GM12878 (cell line): Measurements from ENCODE around the gene GATA2. TPM values are rescaled to one million over a fixed set of nuclear protein-coding genes. Genes with fewer than 3 reads are reported as not detected.

Experiments used
- ATAC-seq: fragments of 200-7000 bp; cut with Tn5 transposase; 3 replicates; pipeline ENCODE4 v1.9.1; 2020; ENCODE audit warnings: mild to moderate bottlenecking, moderate library complexity
- BruUV-seq: library from RNA; stranded (reverse); fragments of 400-500 nt; replicated peaks from 2 replicates; lab custom pipeline; 2021; lab: Mats Ljungman, UMichigan
- CTCF ChIA-PET: fragments of 300-600 bp; sonication (Branson Sonifier 250); formaldehyde crosslinking; extraction: SDS; loops from one replicate; lab custom pipeline; 2021; ENCODE audit warnings: inconsistent platforms; lab: Yijun Ruan, JAX
- POLR2A ChIA-PET: fragments of 350-600 bp; formaldehyde crosslinking; extraction: SDS; loops from one replicate; lab custom pipeline; 2021; ENCODE audit warnings: inconsistent platforms; lab: Charles Lee
- RAD21 ChIA-PET: fragments of 300-600 bp; sonication (Branson Sonifier 250); formaldehyde crosslinking; loops from one replicate; lab custom pipeline; 2023; ENCODE audit warnings: antibody characterized with exemption; ENCODE audit not compliant: unreplicated experiment; lab: Charles Lee
- SMC1A ChIA-PET: fragments of 300-600 bp; sonication (Branson Sonifier 250); formaldehyde crosslinking; loops from one replicate; lab custom pipeline; 2023; ENCODE audit not compliant: unreplicated experiment, uncharacterized antibody; lab: Charles Lee
- DNase-seq: peaks from one replicate; pipeline ENCODE4 v3.0.0-alpha.2; 2011; ENCODE audit warnings: low read depth, low spot score
- FAIRE-seq: peaks from 3 replicates; lab custom pipeline; 2011; peaks lifted over from hg19 to GRCh38; lab: Jason Lieb, UNC
- H2AFZ ChIP-seq: 2 replicates; pipeline ENCODE4 v1.6.0; 2011; ENCODE audit warnings: low read depth, low read length, control low read depth; ENCODE audit not compliant: control insufficient read depth
- H3K27ac ChIP-seq: 2 replicates; pipeline ENCODE4 v1.5.1; 2011; ENCODE audit warnings: control low read depth; ENCODE audit not compliant: control insufficient read depth, insufficient read depth
- H3K27me3 ChIP-seq, 2 experiments: replicated peaks in 1 of 2; 2 replicates each; pipeline versions ENCODE4 v1.6.0 to v1.6.1; 2011; ENCODE audit warnings: low read length in 1 of 2; ENCODE audit not compliant: control insufficient read depth in 2 of 2, insufficient read depth in 2 of 2
- H3K36me3 ChIP-seq, 2 experiments: 2 replicates each; pipeline ENCODE4 v1.5.1; 2011; ENCODE audit warnings: low read length in 1 of 2; ENCODE audit not compliant: control insufficient read depth in 2 of 2, insufficient read depth in 2 of 2
- H3K4me1 ChIP-seq: 2 replicates; pipeline ENCODE4 v1.6.1; 2011; ENCODE audit warnings: mild to moderate bottlenecking, low read length, moderate library complexity, mixed read lengths; ENCODE audit not compliant: control insufficient read depth, insufficient read depth
- H3K4me2 ChIP-seq: 2 replicates; pipeline ENCODE4 v1.6.0; 2011; ENCODE audit warnings: control low read depth; ENCODE audit not compliant: control insufficient read depth, insufficient read depth
- H3K4me3 ChIP-seq: fragments of 200-600 bp; sonication (generic); 2 replicates; pipeline ENCODE4 v1.5.1; 2016
- H3K79me2 ChIP-seq: 2 replicates; pipeline ENCODE4 v1.6.0; 2011; ENCODE audit warnings: low read length; ENCODE audit not compliant: control insufficient read depth, insufficient read depth
- H3K9ac ChIP-seq: 2 replicates; pipeline ENCODE4 v1.8.0; 2011; ENCODE audit warnings: low read length, control low read depth, mixed read lengths; ENCODE audit not compliant: control insufficient read depth, insufficient read depth
- H3K9me3 ChIP-seq: replicated peaks from 3 replicates; pipeline ENCODE4 v1.5.1; 2011; ENCODE audit warnings: mild to moderate bottlenecking, low read length; ENCODE audit not compliant: control insufficient read depth, insufficient read depth
- H4K20me1 ChIP-seq: 2 replicates; pipeline ENCODE4 v1.6.0; 2011; ENCODE audit not compliant: control insufficient read depth, insufficient read depth
- CBX3 ChIP-seq: fragments of 200-600 bp; sonication (generic); IDR thresholded peaks from 2 replicates; pipeline ENCODE4 v1.6.1; 2016; ENCODE audit warnings: low read depth, borderline replicate concordance
- MTA2 ChIP-seq: fragments of 450-650 bp; IDR thresholded peaks from 2 replicates; pipeline ENCODE4 v1.6.1; 2016; ENCODE audit warnings: low read depth, mild to moderate bottlenecking, moderate library complexity
- NFYA ChIP-seq: IDR thresholded peaks from 2 replicates; pipeline ENCODE4 v1.6.1; 2011; ENCODE audit warnings: low read depth, mild to moderate bottlenecking, low read length, improper control_type of control experiment, borderline replicate concordance
- NFYB ChIP-seq: IDR thresholded peaks from 2 replicates; pipeline ENCODE4 v1.6.1; 2011; ENCODE audit warnings: low read depth, mild to moderate bottlenecking, low read length, improper control_type of control experiment, moderate library complexity; ENCODE audit not compliant: insufficient read depth
- PAX8 ChIP-seq: fragments of 450-650 bp; IDR thresholded peaks from 2 replicates; pipeline ENCODE4 v1.6.1; 2017; ENCODE audit warnings: mild to moderate bottlenecking, moderate library complexity
- POLR2A ChIP-seq: IDR thresholded peaks from 2 replicates; pipeline ENCODE4 v1.6.1; 2011; ENCODE audit warnings: low read depth, mild to moderate bottlenecking, low read length
- RFX5 ChIP-seq: IDR thresholded peaks from 2 replicates; pipeline ENCODE4 v1.6.1; 2011; ENCODE audit warnings: low read depth, low read length, improper control_type of control experiment
- SMC3 ChIP-seq: IDR thresholded peaks from 2 replicates; pipeline ENCODE4 v1.6.1; 2011; ENCODE audit warnings: low read length, improper control_type of control experiment, borderline replicate concordance
- STAT3 ChIP-seq: IDR thresholded peaks from 2 replicates; pipeline ENCODE4 v1.6.1; 2011; ENCODE audit warnings: low read depth, low read length, improper control_type of control experiment
- WRNIP1 ChIP-seq: IDR thresholded peaks from 2 replicates; pipeline ENCODE4 v1.6.1; 2011; ENCODE audit warnings: low read depth, low read length, improper control_type of control experiment, borderline replicate concordance
- ZNF592 ChIP-seq: fragments of 450-650 bp; IDR thresholded peaks from 2 replicates; pipeline ENCODE4 v1.6.1; 2017; ENCODE audit warnings: mild to moderate bottlenecking, moderate library complexity
- WGBS: methylation state at CpG from one replicate; pipeline ENCODE4 v1.1.6; 2016; ENCODE audit warnings: low lambda C conversion rate; ENCODE audit not compliant: insufficient replicate concordance, insufficient coverage; ENCODE audit errors: missing lambda C conversion rate; 5-methylcytosine and 5-hydroxymethylcytosine counted together
- in situ Hi-C: fragments of 300-500 bp; cut with MboI; formaldehyde crosslinking; loops from 9 replicates; pipeline ENCODE4 v1.14.3; 2018; ENCODE audit warnings: mixed read lengths
- intact Hi-C: fragments of 100-400 bp; cut with micrococcal nuclease; formaldehyde crosslinking; loops from one replicate; pipeline ENCODE4 v1.14.2; 2022; ENCODE audit not compliant: unreplicated experiment
- polyA plus RNA-seq, 11 experiments: library from polyadenylated mRNA; depleted of rRNA in 4 of 11; unstranded in 6 of 11; stranded (reverse) in 5 of 11; fragments of >200 nt; fragmentation: Nextera tagmentation in 4 of 11; fragmentation: Illumina TruSeq in 1 of 11; extraction: Ambion mirVana in 4 of 11; extraction: Trizol in 1 of 11; gene quantifications; 1 replicate in 1 of 11; 2 replicates in 10 of 11; pipeline versions ENCODE4 v1.2.1 to v1.2.3, GENCODE V29; 2011 to 2016; ENCODE audit warnings: inconsistent platforms in 2 of 11, missing spikeins in 2 of 11, low read depth in 1 of 11
- total RNA-seq, 4 experiments: library from RNA; depleted of rRNA in 3 of 4; stranded (reverse); fragments of >200 nt in 3 of 4; fragmentation: Illumina TruSeq in 1 of 4; extraction: Trizol in 1 of 4; gene quantifications; 2 replicates each; pipeline versions ENCODE4 v1.2.1 to v1.2.3, GENCODE V29; 2013 to 2021
- TF ChIP-seq, protein P1 (sequence below): fragments of 450-650 bp; IDR thresholded peaks from 2 replicates; pipeline ENCODE4 v1.6.1; 2017; ENCODE audit warnings: mild to moderate bottlenecking
- TF ChIP-seq, protein P2 (sequence below), 3 experiments: IDR thresholded peaks in 2 of 3; conservative IDR thresholded peaks in 1 of 3; 2 replicates each; pipeline ENCODE4 v1.5.1; 2011; ENCODE audit warnings: low read depth in 3 of 3, low read length in 3 of 3, mild to moderate bottlenecking in 3 of 3, control low read depth in 2 of 3, moderate library complexity in 2 of 3, inconsistent platforms in 1 of 3, mixed read lengths in 1 of 3; ENCODE audit not compliant: control insufficient read depth in 2 of 3, insufficient read depth in 1 of 3; ENCODE audit errors: extremely low read depth in 1 of 3
- TF ChIP-seq, protein P3 (sequence below): IDR thresholded peaks from 2 replicates; pipeline ENCODE4 v1.6.1; 2012; ENCODE audit warnings: low read depth, low read length, improper control_type of control experiment
- TF ChIP-seq, protein P4 (sequence below): IDR thresholded peaks from 2 replicates; pipeline ENCODE4 v1.6.1; 2012; ENCODE audit warnings: low read depth, low read length, improper control_type of control experiment

Gene GATA2
- total and polyA plus RNA-seq, 10 of the 15 experiments (the other 5 are each of a cell fraction or from before 2014, with no cell fraction given), result 0.56 TPM; not detected in 9

GRCh38 chr3:128463771-128464170 is 29.2 kb downstream of the GATA2 start:
- in situ Hi-C loops (no loop called here), intact Hi-C loops (no loop called here)
- no peaks in the 10 kb centered on the region for H4K20me1 ChIP-seq
- no peaks in the 10 kb centered on the region for H3K36me3 ChIP-seq
- ChIA-PET POLR2A (no interaction called here), SMC1A (no interaction called here), CTCF (no interaction called here), RAD21 (no interaction called here)
- H3K9ac ChIP-seq, result no peak overlapping the region
- no peak overlapping the region for H3K4me2 ChIP-seq
- ATAC-seq (no peak), DNase-seq (no peak), FAIRE-seq (no peak)
- BruUV-seq, result no TSS peak
- H3K4me1 ChIP-seq, result no peaks in the 10 kb centered on the region
- H3K27me3 ChIP-seq, result peaks cover 0 to 3% of the 10 kb centered on the region in 2 experiments; a peak in 3 of 4 replicates
- no peaks in the 10 kb centered on the region for H3K9me3 ChIP-seq
- no peaks in the 10 kb centered on the region for H3K79me2 ChIP-seq
- H2AFZ ChIP-seq, result no peak overlapping the region
- WGBS, result 82% methylated on average over 10 of the region's 10 CpGs
- H3K4me3 ChIP-seq, result no peak overlapping the region
- H3K27ac ChIP-seq, result no peak overlapping the region
- TF ChIP-seq CBX3 (no peak), ZNF592 (no peak), STAT3 (no peak), NFYB (no peak), NFYA (no peak), PAX8 (no peak), WRNIP1 (no peak), RFX5 (no peak), POLR2A (no peak), SMC3 (no peak), MTA2 (no peak)
- TF ChIP-seq, protein P1, sequence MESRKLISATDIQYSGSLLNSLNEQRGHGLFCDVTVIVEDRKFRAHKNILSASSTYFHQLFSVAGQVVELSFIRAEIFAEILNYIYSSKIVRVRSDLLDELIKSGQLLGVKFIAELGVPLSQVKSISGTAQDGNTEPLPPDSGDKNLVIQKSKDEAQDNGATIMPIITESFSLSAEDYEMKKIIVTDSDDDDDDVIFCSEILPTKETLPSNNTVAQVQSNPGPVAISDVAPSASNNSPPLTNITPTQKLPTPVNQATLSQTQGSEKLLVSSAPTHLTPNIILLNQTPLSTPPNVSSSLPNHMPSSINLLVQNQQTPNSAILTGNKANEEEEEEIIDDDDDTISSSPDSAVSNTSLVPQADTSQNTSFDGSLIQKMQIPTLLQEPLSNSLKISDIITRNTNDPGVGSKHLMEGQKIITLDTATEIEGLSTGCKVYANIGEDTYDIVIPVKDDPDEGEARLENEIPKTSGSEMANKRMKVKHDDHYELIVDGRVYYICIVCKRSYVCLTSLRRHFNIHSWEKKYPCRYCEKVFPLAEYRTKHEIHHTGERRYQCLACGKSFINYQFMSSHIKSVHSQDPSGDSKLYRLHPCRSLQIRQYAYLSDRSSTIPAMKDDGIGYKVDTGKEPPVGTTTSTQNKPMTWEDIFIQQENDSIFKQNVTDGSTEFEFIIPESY, result no peak
- TF ChIP-seq, protein P2, sequence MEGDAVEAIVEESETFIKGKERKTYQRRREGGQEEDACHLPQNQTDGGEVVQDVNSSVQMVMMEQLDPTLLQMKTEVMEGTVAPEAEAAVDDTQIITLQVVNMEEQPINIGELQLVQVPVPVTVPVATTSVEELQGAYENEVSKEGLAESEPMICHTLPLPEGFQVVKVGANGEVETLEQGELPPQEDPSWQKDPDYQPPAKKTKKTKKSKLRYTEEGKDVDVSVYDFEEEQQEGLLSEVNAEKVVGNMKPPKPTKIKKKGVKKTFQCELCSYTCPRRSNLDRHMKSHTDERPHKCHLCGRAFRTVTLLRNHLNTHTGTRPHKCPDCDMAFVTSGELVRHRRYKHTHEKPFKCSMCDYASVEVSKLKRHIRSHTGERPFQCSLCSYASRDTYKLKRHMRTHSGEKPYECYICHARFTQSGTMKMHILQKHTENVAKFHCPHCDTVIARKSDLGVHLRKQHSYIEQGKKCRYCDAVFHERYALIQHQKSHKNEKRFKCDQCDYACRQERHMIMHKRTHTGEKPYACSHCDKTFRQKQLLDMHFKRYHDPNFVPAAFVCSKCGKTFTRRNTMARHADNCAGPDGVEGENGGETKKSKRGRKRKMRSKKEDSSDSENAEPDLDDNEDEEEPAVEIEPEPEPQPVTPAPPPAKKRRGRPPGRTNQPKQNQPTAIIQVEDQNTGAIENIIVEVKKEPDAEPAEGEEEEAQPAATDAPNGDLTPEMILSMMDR (IDR thresholded peaks at IDR 0.05 in 2 of 3, conservative IDR thresholded peaks at IDR 0.05 in 1 of 3; ENCODE audit: control insufficient read depth in 2 of 3, extremely low read depth in 1 of 3, insufficient read depth in 1 of 3, low read depth in 3 of 3, low read length in 3 of 3), result no peak
- TF ChIP-seq, protein P3, sequence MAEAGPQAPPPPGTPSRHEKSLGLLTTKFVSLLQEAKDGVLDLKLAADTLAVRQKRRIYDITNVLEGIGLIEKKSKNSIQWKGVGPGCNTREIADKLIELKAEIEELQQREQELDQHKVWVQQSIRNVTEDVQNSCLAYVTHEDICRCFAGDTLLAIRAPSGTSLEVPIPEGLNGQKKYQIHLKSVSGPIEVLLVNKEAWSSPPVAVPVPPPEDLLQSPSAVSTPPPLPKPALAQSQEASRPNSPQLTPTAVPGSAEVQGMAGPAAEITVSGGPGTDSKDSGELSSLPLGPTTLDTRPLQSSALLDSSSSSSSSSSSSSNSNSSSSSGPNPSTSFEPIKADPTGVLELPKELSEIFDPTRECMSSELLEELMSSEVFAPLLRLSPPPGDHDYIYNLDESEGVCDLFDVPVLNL, result no peak
- TF ChIP-seq, protein P4, sequence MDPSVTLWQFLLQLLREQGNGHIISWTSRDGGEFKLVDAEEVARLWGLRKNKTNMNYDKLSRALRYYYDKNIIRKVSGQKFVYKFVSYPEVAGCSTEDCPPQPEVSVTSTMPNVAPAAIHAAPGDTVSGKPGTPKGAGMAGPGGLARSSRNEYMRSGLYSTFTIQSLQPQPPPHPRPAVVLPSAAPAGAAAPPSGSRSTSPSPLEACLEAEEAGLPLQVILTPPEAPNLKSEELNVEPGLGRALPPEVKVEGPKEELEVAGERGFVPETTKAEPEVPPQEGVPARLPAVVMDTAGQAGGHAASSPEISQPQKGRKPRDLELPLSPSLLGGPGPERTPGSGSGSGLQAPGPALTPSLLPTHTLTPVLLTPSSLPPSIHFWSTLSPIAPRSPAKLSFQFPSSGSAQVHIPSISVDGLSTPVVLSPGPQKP, result no peak
